GM20000 (cell line): ENCODE results near the gene SOCS7.

Source experiments
- DNase-seq: peaks from one replicate; pipeline ENCODE4 v3.0.0; 2012; ENCODE audit warnings: low spot score
- TF ChIP-seq, protein P1 (sequence below): IDR thresholded peaks from 2 replicates; pipeline ENCODE4 v1.5.1; 2012; ENCODE audit warnings: mild to moderate bottlenecking, control low read depth; ENCODE audit errors: extremely low read depth, missing control alignments

SOCS7 gene

DNA sequence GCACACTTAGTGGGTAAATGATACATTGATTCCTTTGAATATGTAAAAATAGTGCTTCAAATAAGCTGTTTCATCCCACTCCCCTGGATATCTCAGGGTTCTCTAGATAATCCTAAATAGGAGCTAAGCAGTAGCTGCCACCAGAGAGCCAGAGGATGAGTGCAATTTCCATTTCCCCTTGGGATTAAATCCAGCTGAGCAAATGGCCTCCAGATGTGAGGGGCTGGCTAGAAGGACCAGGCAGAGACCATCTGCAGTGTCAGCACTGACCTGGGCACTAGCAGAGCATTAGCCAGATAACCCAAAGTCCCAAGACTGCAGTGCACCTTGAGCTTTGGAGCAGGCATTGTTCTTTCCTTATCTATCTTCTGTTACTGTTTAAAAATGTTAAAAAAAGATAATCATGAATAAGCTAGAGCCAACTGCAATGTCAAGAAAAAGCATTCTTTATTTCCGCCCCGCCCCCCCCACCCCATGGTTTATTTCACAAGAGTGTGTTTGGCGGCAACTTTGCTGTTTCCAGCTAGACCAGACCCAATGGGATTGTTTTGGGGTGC lies 27.4 kb upstream of the SOCS7 start:
- TF ChIP-seq, protein P1, sequence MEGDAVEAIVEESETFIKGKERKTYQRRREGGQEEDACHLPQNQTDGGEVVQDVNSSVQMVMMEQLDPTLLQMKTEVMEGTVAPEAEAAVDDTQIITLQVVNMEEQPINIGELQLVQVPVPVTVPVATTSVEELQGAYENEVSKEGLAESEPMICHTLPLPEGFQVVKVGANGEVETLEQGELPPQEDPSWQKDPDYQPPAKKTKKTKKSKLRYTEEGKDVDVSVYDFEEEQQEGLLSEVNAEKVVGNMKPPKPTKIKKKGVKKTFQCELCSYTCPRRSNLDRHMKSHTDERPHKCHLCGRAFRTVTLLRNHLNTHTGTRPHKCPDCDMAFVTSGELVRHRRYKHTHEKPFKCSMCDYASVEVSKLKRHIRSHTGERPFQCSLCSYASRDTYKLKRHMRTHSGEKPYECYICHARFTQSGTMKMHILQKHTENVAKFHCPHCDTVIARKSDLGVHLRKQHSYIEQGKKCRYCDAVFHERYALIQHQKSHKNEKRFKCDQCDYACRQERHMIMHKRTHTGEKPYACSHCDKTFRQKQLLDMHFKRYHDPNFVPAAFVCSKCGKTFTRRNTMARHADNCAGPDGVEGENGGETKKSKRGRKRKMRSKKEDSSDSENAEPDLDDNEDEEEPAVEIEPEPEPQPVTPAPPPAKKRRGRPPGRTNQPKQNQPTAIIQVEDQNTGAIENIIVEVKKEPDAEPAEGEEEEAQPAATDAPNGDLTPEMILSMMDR = no peak
- DNase-seq = no peak

DNA sequence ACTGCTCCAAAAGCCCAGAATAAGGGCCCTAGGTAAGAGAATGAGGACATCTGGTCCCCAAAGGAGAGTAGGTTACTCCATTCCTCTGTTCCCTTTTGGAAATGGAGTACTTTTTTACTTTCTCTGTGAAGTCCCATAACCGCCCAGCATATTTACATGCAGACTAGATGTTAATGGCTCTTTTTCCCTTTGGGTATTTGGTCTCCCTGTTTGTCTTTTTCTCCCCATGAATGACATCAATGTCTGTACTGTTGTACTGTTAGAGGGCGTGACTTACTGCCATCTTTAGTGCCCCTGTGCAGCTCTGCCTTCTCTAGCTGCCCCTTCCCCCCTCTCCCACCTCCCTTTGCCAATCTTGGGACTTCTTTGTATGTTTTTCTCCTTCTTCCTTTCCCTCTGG lies 26.9 kb upstream of the SOCS7 start:
- TF ChIP-seq, protein P1 = no peak
- no peak for DNase-seq

DNA sequence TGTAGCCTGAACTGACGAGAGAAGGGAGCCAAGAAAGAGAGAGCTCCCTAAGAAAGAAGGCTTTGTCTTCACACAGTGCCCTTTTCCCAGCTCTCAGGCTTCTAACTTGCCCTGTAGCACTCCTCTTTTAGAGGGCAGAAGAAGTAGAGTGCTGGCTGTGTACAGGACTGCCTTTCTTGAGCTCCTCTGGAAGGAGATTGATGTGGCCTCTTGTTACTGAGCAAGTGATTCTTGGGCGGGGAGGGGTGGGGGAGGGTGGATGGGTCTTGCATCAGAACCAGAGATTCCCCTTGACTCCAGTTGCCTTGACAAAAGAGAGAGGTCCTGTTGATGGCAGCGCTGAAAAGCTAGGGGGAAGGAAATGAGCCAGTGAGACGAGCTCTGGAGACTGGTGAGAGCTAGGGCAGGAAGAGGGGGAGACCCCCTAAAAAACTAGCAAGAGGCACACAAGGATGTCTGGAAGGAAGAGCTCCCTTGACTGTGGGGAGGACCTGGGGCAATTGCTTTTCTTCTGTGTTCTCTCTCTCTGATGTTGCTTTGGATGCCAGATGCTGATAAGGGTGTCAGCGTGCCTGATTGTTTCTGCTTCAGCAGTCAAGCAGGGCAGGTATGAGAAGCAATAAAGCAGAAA lies 26.3 kb upstream of the SOCS7 start:
- DNase-seq = no peak
- TF ChIP-seq, protein P1 = no peak

DNA sequence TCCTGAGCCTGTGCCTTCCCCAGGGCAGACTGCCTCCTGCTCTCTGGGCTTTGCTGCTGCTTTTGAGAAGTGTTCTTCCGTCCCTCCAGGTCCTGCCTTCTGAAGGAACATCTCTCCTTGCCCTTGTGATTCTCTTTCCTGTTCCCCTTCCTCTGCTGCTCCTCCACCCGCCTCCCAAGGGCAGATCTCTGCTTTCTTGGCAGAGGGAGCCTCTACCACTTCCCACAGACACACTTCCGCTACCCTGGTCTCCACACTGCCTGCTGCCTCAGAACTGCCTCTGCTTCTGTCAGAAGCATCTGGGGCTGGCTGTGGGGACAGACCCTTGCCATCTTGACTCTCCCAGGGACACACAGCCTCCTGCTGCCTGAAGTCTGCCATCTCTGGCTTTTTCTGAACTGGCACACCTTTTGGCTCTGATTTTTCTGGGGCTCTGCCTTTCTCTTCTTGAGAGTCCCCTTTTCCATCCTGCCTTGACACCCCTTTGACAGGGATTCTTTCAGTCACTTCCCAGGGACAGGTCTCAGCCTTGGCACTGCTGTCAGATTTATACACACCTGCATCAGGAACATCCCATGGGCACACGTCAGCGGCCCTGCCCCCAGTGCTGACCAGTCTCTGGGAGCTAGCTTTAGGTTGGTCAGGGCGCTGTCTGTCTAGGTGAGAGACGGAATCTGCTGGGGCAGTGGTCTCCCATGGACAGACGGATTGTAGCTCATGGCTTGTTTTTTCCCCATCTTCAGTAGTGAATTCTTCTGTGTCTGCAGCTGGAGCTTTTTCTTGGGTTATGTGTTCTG lies 24.4 kb upstream of the SOCS7 start:
- DNase-seq = no peak
- TF ChIP-seq, protein P1 = no peak

DNA sequence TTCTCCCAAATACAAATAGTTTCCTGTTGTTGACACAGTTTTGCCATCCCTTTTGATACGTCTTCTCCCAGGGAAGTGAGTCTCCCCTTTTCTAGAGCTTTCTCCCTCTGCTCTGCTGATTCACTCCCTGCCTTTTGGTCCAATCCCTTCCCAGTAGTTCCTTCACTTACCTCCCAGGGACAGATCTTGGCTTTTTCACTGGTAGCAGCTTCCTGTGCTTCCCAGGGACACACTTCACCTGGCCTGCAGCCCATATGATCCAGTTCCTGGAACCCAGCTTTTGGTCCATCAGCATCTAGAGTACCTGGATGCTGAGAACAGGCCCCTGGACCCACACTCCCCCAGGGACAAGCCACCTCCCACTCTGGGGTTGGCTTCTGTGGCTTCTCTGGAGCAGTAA lies 23.7 kb upstream of the SOCS7 start:
- no peak for DNase-seq
- TF ChIP-seq, protein P1 = no peak

DNA sequence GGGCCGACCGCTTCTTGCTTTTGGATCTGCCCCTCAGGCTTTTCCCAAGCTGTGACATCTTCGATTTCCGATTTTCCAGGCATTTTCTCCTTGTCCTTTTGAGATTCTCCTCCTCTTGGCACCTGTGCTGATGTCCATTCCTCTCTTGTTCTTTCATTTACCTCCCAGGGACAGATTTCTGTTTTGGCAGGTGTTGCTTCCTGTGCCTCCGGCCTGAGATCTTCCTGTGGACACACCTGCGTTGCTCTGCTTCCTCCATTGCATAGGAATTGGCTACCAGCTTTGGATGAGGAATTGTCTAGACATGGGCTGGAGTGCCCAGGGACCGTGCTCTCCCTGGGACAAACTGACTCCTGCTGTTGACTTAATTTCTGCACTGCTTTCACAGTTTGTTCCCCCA lies 23.0 kb upstream of the SOCS7 start:
- no peak for DNase-seq
- TF ChIP-seq, protein P1 = no peak

DNA sequence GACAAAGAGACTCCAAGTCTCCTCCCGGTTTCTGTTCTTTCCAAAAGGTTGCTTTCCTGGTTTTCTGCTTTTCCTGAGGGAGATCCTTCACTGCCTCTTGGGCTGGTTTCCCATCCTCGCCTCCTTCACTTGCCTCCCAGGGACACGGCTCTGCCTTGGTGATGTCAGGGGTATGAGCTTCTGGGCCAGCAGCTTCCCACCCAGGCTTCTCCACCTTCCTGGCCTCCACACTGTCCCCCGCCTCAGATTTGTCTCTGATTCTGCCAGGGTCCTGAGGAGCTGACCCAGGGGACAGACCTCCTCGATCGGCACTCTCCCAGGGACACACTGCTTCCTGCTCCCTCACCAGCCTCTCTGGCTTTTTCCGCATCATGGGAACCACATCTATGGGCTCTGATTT lies 22.4 kb upstream of the SOCS7 start:
- TF ChIP-seq, protein P1 = no peak
- DNase-seq = no peak
